Coronary artery (tissue), 2 donors: ENCODE measurements around the gene FBLN5.

Experiments
- DNase-seq: peaks from one replicate; pipeline ENCODE4 v3.0.0-alpha.2; 2017; ENCODE audit warnings: low spot score
- H3K27ac ChIP-seq, 2 donors: fragments of 200-600 bp; sonication (generic); one replicate each; pipeline ENCODE4 v1.5.1; 2016 to 2019
- H3K4me3 ChIP-seq: fragments of 200-600 bp; sonication (generic); 2 replicates; pipeline ENCODE4 v1.5.1; 2016; ENCODE audit warnings: mild to moderate bottlenecking, moderate library complexity
- CTCF ChIP-seq: fragments of 200-600 bp; sonication (generic); IDR thresholded peaks from one replicate; pipeline ENCODE4 v1.5.1; 2019; ENCODE audit warnings: antibody characterized with exemption

The FBLN5 gene

GRCh38 chr14:91947475-91948184, at the start of gene FBLN5:
TSS of gene FBLN5 (minus strand) at chr14:91947694. CDS start at chr14:91947229, 465 bp downstream.
- peak within 1 kb of the TSS; percentile 85 for H3K4me3 ChIP-seq
- TF ChIP-seq CTCF, result no peak
- peak; percentile 83 for DNase-seq
- H3K27ac ChIP-seq, result peak within 1 kb of the TSS; percentile 68 to 91

GRCh38 chr14:91996948-91997371, 49.5 kb upstream of the FBLN5 start:
- DNase-seq, result no peak
- TF ChIP-seq CTCF, result peak; percentile 31
- no peak overlapping the region for H3K27ac ChIP-seq
- no peak overlapping the region for H3K4me3 ChIP-seq

- peak overlapping the region in 1 of 2 donors; percentile 46 for H3K27ac ChIP-seq
- no peak for TF ChIP-seq CTCF
- no peak overlapping the region for H3K4me3 ChIP-seq
- no peak for DNase-seq
Measured at GRCh38 chr14:91987192-91987591, 39.7 kb upstream of the FBLN5 start.

- Histone ChIP-seq H3K4me3 (no peak overlapping the region), H3K27ac (peak overlapping the region; percentile 52 to 53)
- no peak for DNase-seq
- TF ChIP-seq CTCF, result no peak
Measured at GRCh38 chr14:91985521-91986255, 38.2 kb upstream of the FBLN5 start.

GRCh38 chr14:91985008-91985407, 37.5 kb upstream of the FBLN5 start:
- no peak for DNase-seq
- TF ChIP-seq CTCF, result no peak
- Histone ChIP-seq H3K27ac (peak overlapping the region; percentile 52 to 53), H3K4me3 (no peak overlapping the region)

GRCh38 chr14:91983588-91983987, 36.1 kb upstream of the FBLN5 start:
- TF ChIP-seq CTCF, result no peak
- no peak overlapping the region for H3K4me3 ChIP-seq
- H3K27ac ChIP-seq, result no peak overlapping the region
- no peak for DNase-seq
